ENCODE measurements around the gene SLC4A3. TPM values are rescaled to one million over a fixed set of nuclear protein-coding genes. Genes with fewer than 3 reads are reported as not detected.

SLC4A3 gene
- polyA plus RNA-seq, 1 donor (not counting 4 experiments of a cell fraction or from before 2014, with no cell fraction given), result 6.2 TPM

DNA sequence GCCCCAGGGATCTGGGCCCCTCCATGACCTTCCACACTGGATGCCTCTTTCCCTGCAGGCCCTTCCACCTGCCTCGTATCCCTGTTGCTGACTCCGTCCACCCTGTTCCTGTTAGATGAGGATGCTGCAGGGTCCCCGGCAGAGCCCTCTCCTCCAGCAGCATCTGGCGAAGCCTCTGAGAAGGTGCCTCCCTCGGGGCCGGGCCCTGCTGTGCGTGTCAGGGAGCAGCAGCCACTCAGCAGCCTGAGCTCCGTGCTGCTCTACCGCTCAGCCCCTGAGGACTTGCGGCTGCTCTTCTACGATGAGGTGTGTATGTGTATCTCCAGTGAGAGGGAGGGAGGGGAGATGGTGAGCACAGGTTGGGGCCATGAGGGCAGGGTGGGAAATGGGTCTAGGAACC, 12.4 kb upstream of the SLC4A3 start:
- Histone ChIP-seq H3K9ac (ENCODE audit: control insufficient read depth, extremely low read depth, insufficient read depth, low read length) (no peak overlapping the region), H3K4me3 (ENCODE audit: control insufficient read depth in 2 of 3, extremely low read depth in 1 of 3, insufficient read depth in 2 of 3, low read depth in 1 of 3, low read length in 3 of 3) (no peak overlapping the region), H2AFZ (ENCODE audit: control insufficient read depth, low read length) (no peak overlapping the region), H3K27me3 (ENCODE audit: control insufficient read depth, extremely low read depth, insufficient read depth, low read length) (no peaks in the 10 kb centered on the region), H3K79me2 (ENCODE audit: control insufficient read depth, insufficient read depth, low read length) (no peaks in the 10 kb centered on the region), H3K9me3 (ENCODE audit: control insufficient read depth, low read depth, low read length) (no peaks in the 10 kb centered on the region), H3K4me2 (ENCODE audit: control insufficient read depth, extremely low read depth, insufficient read depth, low read depth, low read length) (no peak overlapping the region), H3K36me3 (ENCODE audit: control insufficient read depth in 2 of 2, extremely low read depth in 1 of 2, insufficient read depth in 2 of 2, low read length in 2 of 2) (peaks cover 10 to 28% of the 10 kb centered on the region in 2 experiments), H4K20me1 (ENCODE audit: control insufficient read depth, extremely low read depth, insufficient read depth, low read length) (no peaks in the 10 kb centered on the region), H3K4me1 (ENCODE audit: control insufficient read depth, extremely low read depth, insufficient read depth, low read length) (no peaks in the 10 kb centered on the region), H3K27ac (ENCODE audit: control insufficient read depth, insufficient read depth, low read length) (no peak overlapping the region), H3K9me1 (ENCODE audit: control insufficient read depth, extremely low read depth, insufficient read depth, low read length) (no peaks in the 10 kb centered on the region)
- dilution Hi-C loops (cut with MboI; ENCODE audit: extremely low pct_ligation_motif_present, low sequenced_read_pairs), result no loop called here
- TF ChIP-seq, protein P1, sequence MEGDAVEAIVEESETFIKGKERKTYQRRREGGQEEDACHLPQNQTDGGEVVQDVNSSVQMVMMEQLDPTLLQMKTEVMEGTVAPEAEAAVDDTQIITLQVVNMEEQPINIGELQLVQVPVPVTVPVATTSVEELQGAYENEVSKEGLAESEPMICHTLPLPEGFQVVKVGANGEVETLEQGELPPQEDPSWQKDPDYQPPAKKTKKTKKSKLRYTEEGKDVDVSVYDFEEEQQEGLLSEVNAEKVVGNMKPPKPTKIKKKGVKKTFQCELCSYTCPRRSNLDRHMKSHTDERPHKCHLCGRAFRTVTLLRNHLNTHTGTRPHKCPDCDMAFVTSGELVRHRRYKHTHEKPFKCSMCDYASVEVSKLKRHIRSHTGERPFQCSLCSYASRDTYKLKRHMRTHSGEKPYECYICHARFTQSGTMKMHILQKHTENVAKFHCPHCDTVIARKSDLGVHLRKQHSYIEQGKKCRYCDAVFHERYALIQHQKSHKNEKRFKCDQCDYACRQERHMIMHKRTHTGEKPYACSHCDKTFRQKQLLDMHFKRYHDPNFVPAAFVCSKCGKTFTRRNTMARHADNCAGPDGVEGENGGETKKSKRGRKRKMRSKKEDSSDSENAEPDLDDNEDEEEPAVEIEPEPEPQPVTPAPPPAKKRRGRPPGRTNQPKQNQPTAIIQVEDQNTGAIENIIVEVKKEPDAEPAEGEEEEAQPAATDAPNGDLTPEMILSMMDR (optimal IDR thresholded peaks at IDR 0.05 in 1 of 3, IDR thresholded peaks at IDR 0.05 in 1 of 3, conservative IDR thresholded peaks at IDR 0.05 in 1 of 3; ENCODE audit: extremely low read depth in 1 of 3, insufficient read depth in 2 of 3, low read length in 3 of 3), result no peak
- TF ChIP-seq EZH2 (IDR thresholded peaks at IDR 0.05; ENCODE audit: low read length), result no peak
- no peak for FAIRE-seq
- no peak for DNase-seq (ENCODE audit: low read depth, low spot score)

- Histone ChIP-seq H3K36me3 (ENCODE audit: control insufficient read depth in 2 of 2, extremely low read depth in 1 of 2, insufficient read depth in 2 of 2, low read length in 2 of 2) (peaks cover 9 to 24% of the 10 kb centered on the region in 2 experiments), H2AFZ (ENCODE audit: control insufficient read depth, low read length) (no peak overlapping the region), H3K4me2 (ENCODE audit: control insufficient read depth, extremely low read depth, insufficient read depth, low read depth, low read length) (no peak overlapping the region), H3K9ac (ENCODE audit: control insufficient read depth, extremely low read depth, insufficient read depth, low read length) (no peak overlapping the region), H3K27me3 (ENCODE audit: control insufficient read depth, extremely low read depth, insufficient read depth, low read length) (no peaks in the 10 kb centered on the region), H3K79me2 (ENCODE audit: control insufficient read depth, insufficient read depth, low read length) (no peaks in the 10 kb centered on the region), H3K4me3 (ENCODE audit: control insufficient read depth in 2 of 3, extremely low read depth in 1 of 3, insufficient read depth in 2 of 3, low read depth in 1 of 3, low read length in 3 of 3) (no peak overlapping the region), H3K4me1 (ENCODE audit: control insufficient read depth, extremely low read depth, insufficient read depth, low read length) (no peaks in the 10 kb centered on the region), H4K20me1 (ENCODE audit: control insufficient read depth, extremely low read depth, insufficient read depth, low read length) (no peaks in the 10 kb centered on the region), H3K9me3 (ENCODE audit: control insufficient read depth, low read depth, low read length) (no peaks in the 10 kb centered on the region), H3K27ac (ENCODE audit: control insufficient read depth, insufficient read depth, low read length) (no peak overlapping the region), H3K9me1 (ENCODE audit: control insufficient read depth, extremely low read depth, insufficient read depth, low read length) (no peaks in the 10 kb centered on the region)
- dilution Hi-C loops (cut with MboI; ENCODE audit: extremely low pct_ligation_motif_present, low sequenced_read_pairs), result no loop called here
- FAIRE-seq, result no peak
- DNase-seq (ENCODE audit: low read depth, low spot score), result no peak
- no peak for TF ChIP-seq EZH2 (IDR thresholded peaks at IDR 0.05; ENCODE audit: low read length)
- TF ChIP-seq, protein P1 (optimal IDR thresholded peaks at IDR 0.05 in 1 of 3, IDR thresholded peaks at IDR 0.05 in 1 of 3, conservative IDR thresholded peaks at IDR 0.05 in 1 of 3; ENCODE audit: extremely low read depth in 1 of 3, insufficient read depth in 2 of 3, low read length in 3 of 3), result no peak
Observed at GRCh38 chr2:219615894-219616293, 11.5 kb upstream of the SLC4A3 start.
